SJSA1 (cell line): Measurements from ENCODE around the gene UGT2B7. TPM values are rescaled to one million over a fixed set of nuclear protein-coding genes. Genes with fewer than 3 reads are reported as not detected.

Source experiments
- DNase-seq, 2 experiments: peaks; one replicate each; pipeline ENCODE4 v3.0.0-alpha.2; 2015 to 2020; ENCODE audit warnings: low spot score in 2 of 2, low read depth in 1 of 2
- H3K27ac ChIP-seq: fragments of 250-450 bp; sonication (Bioruptor Pico); 2 replicates; pipeline ENCODE4 v1.5.1; 2020; ENCODE audit warnings: mild to moderate bottlenecking, moderate library complexity
- H3K27me3 ChIP-seq: fragments of 250-450 bp; sonication (Bioruptor Pico); replicated peaks from 2 replicates; pipeline ENCODE4 v1.5.1; 2020; ENCODE audit warnings: mild to moderate bottlenecking, moderate library complexity
- H3K36me3 ChIP-seq: fragments of 250-450 bp; sonication (Bioruptor Pico); 2 replicates; pipeline ENCODE4 v1.5.1; 2020; ENCODE audit warnings: mild to moderate bottlenecking
- H3K4me1 ChIP-seq: fragments of 250-450 bp; sonication (Bioruptor Pico); replicated peaks from 2 replicates; pipeline ENCODE4 v1.6.1; 2021; ENCODE audit warnings: mild to moderate bottlenecking
- H3K4me3 ChIP-seq: fragments of 250-450 bp; sonication (Bioruptor Pico); 2 replicates; pipeline ENCODE4 v1.5.1; 2020; ENCODE audit warnings: mild to moderate bottlenecking
- H3K9me3 ChIP-seq: fragments of 250-450 bp; sonication (Bioruptor Pico); replicated peaks from 2 replicates; pipeline ENCODE4 v1.5.1; 2020; ENCODE audit warnings: mild to moderate bottlenecking
- total RNA-seq: library from RNA; depleted of rRNA; stranded (reverse); fragments of >200 nt; shearing (Covaris generic); gene quantifications from 2 replicates; pipeline ENCODE4 v1.2.3, GENCODE V29; 2014; rRNA removed

Gene UGT2B7
- total RNA-seq, 1 experiment from 2014 or later, result not detected

GRCh38 chr4:69141320-69141719 lies 45.0 kb downstream of the UGT2B7 start:
- H3K27me3 ChIP-seq, result no peaks in the 10 kb centered on the region
- H3K9me3 ChIP-seq, result no peaks in the 10 kb centered on the region
- H3K27ac ChIP-seq, result no peak overlapping the region
- no peak overlapping the region for H3K4me3 ChIP-seq
- H3K36me3 ChIP-seq, result no peaks in the 10 kb centered on the region
- no peaks in the 10 kb centered on the region for H3K4me1 ChIP-seq
- no peak for DNase-seq

GRCh38 chr4:69147334-69147733 lies 51.1 kb downstream of the UGT2B7 start:
- Histone ChIP-seq H3K9me3 (no peaks in the 10 kb centered on the region), H3K27me3 (0 out of 2 replicates have a peak, but pooled peaks cover 4% of the 10 kb centered on the region), H3K4me1 (no peaks in the 10 kb centered on the region), H3K36me3 (no peaks in the 10 kb centered on the region), H3K27ac (no peak overlapping the region), H3K4me3 (no peak overlapping the region)
- no peak for DNase-seq

GRCh38 chr4:69154021-69154420 lies 57.7 kb downstream of the UGT2B7 start:
- no peak overlapping the region for H3K27ac ChIP-seq
- DNase-seq, result no peak
- H3K4me1 ChIP-seq, result no peaks in the 10 kb centered on the region

GRCh38 chr4:69156913-69157312 lies 60.6 kb downstream of the UGT2B7 start:
- peak in 1 of 2 experiments; percentile 1 for DNase-seq
- H3K9me3 ChIP-seq, result no peaks in the 10 kb centered on the region

More at GRCh38 chr4:69154021-69154420, 57.7 kb downstream of the UGT2B7 start:
- Histone ChIP-seq H3K9me3 (no peaks in the 10 kb centered on the region), H3K36me3 (no peaks in the 10 kb centered on the region), H3K27me3 (0 out of 2 replicates have a peak, but pooled peaks cover 3% of the 10 kb centered on the region), H3K4me3 (no peak overlapping the region)

More at GRCh38 chr4:69156913-69157312, 60.6 kb downstream of the UGT2B7 start:
- no peaks in the 10 kb centered on the region for H3K4me1 ChIP-seq
- no peak overlapping the region for H3K27ac ChIP-seq
- no peaks in the 10 kb centered on the region for H3K36me3 ChIP-seq
- no peak overlapping the region for H3K4me3 ChIP-seq
- H3K27me3 ChIP-seq, result no peaks in the 10 kb centered on the region

Other genes starting within 250 kb of the UGT2B7 start
- gene UGT2A3, start 144.7 kb upstream of the UGT2B7 start, total RNA-seq, result not detected in 2 replicates
- gene UGT2B11, start 118.3 kb downstream of the UGT2B7 start, total RNA-seq, result not detected in 2 replicates
- not detected in 2 replicates for gene UGT2B28, start 184.0 kb downstream of the UGT2B7 start, total RNA-seq